ENCODE measurements around the gene TPST2.

Gene TPST2

GRCh38 chr22:26527574-26528465 lies 62.1 kb downstream of the TPST2 start:
- Histone ChIP-seq H4K20me1 (no peaks in the 10 kb centered on the region), H3K4me3 (no peak overlapping the region), H3K4me1 (peaks cover 22% of the 10 kb centered on the region), H3K36me3 (peaks cover 99% of the 10 kb centered on the region), H3K4me2 (peak overlapping the region; percentile 55), H3K27me3 (no peaks in the 10 kb centered on the region), H3K9me3 (no peaks in the 10 kb centered on the region), H3K27ac (0 out of 2 replicates have a peak overlapping the region, but pooled peaks have one; percentile 32), H3K9ac (no peak overlapping the region)
- TF ChIP-seq Cebpa-rat (IDR thresholded peaks at IDR 0.05) = no peak

- Histone ChIP-seq H4K20me1 (no peaks in the 10 kb centered on the region), H3K4me1 (peaks cover 22% of the 10 kb centered on the region), H3K36me3 (peaks cover 99% of the 10 kb centered on the region), H3K9me3 (no peaks in the 10 kb centered on the region), H3K4me3 (no peak overlapping the region), H3K4me2 (peak overlapping the region; percentile 55), H3K9ac (no peak overlapping the region), H3K27ac (no peak overlapping the region), H3K27me3 (no peaks in the 10 kb centered on the region)
- no peak for TF ChIP-seq Cebpa-rat (IDR thresholded peaks at IDR 0.05)
Observed at GRCh38 chr22:26527167-26527566, 62.8 kb downstream of the TPST2 start.

- H3K4me3 ChIP-seq = no peak overlapping the region
- no peaks in the 10 kb centered on the region for H3K9me3 ChIP-seq
- H3K4me1 ChIP-seq = peaks cover 22% of the 10 kb centered on the region
- H3K36me3 ChIP-seq = peaks cover 96% of the 10 kb centered on the region
- H3K27me3 ChIP-seq = no peaks in the 10 kb centered on the region
- H3K9ac ChIP-seq = no peak overlapping the region
- H4K20me1 ChIP-seq = no peaks in the 10 kb centered on the region
- no peak overlapping the region for H3K4me2 ChIP-seq
- H3K27ac ChIP-seq = no peak overlapping the region
- TF ChIP-seq Cebpa-rat (IDR thresholded peaks at IDR 0.05) = no peak
Observed at GRCh38 chr22:26525946-26526564, 63.9 kb downstream of the TPST2 start.

GRCh38 chr22:26524870-26525269 lies 65.1 kb downstream of the TPST2 start:
- TF ChIP-seq Cebpa-rat (IDR thresholded peaks at IDR 0.05) = no peak
- Histone ChIP-seq H4K20me1 (no peaks in the 10 kb centered on the region), H3K27ac (no peak overlapping the region), H3K36me3 (peaks cover 84% of the 10 kb centered on the region), H3K4me1 (peaks cover 22% of the 10 kb centered on the region), H3K27me3 (no peaks in the 10 kb centered on the region), H3K4me2 (no peak overlapping the region), H3K9me3 (no peaks in the 10 kb centered on the region), H3K9ac (no peak overlapping the region), H3K4me3 (no peak overlapping the region)

GRCh38 chr22:26522592-26522991 lies 67.3 kb downstream of the TPST2 start:
- Histone ChIP-seq H3K9ac (no peak overlapping the region), H3K4me1 (peaks cover 10% of the 10 kb centered on the region), H4K20me1 (no peaks in the 10 kb centered on the region), H3K36me3 (peaks cover 61% of the 10 kb centered on the region), H3K4me3 (no peak overlapping the region), H3K4me2 (no peak overlapping the region), H3K9me3 (no peaks in the 10 kb centered on the region), H3K27me3 (no peaks in the 10 kb centered on the region), H3K27ac (no peak overlapping the region)
- TF ChIP-seq Cebpa-rat (IDR thresholded peaks at IDR 0.05) = no peak

GRCh38 chr22:26522012-26522411 lies 67.9 kb downstream of the TPST2 start:
- peaks cover 4% of the 10 kb centered on the region; the same call in 1 of the 2 replicates for H3K4me1 ChIP-seq
- no peaks in the 10 kb centered on the region for H4K20me1 ChIP-seq
- H3K9ac ChIP-seq = no peak overlapping the region
- no peak overlapping the region for H3K4me3 ChIP-seq
- no peak overlapping the region for H3K4me2 ChIP-seq
- H3K27me3 ChIP-seq = no peaks in the 10 kb centered on the region
- H3K9me3 ChIP-seq = no peaks in the 10 kb centered on the region
- no peak overlapping the region for H3K27ac ChIP-seq
- H3K36me3 ChIP-seq = peaks cover 56% of the 10 kb centered on the region
- TF ChIP-seq Cebpa-rat (IDR thresholded peaks at IDR 0.05) = no peak

GRCh38 chr22:26517429-26517828 lies 72.5 kb downstream of the TPST2 start:
- Histone ChIP-seq H3K4me3 (no peak overlapping the region), H3K4me2 (no peak overlapping the region), H3K27ac (no peak overlapping the region), H3K27me3 (no peaks in the 10 kb centered on the region), H3K4me1 (peaks cover 18% of the 10 kb centered on the region), H3K9me3 (no peaks in the 10 kb centered on the region), H3K9ac (no peak overlapping the region), H4K20me1 (no peaks in the 10 kb centered on the region), H3K36me3 (peaks cover 11% of the 10 kb centered on the region)
- peak; percentile 90 for TF ChIP-seq Cebpa-rat (IDR thresholded peaks at IDR 0.05)

GRCh38 chr22:26516503-26516902 lies 73.4 kb downstream of the TPST2 start:
- Histone ChIP-seq H3K27me3 (no peaks in the 10 kb centered on the region), H3K4me2 (no peak overlapping the region), H3K4me1 (peaks cover 20% of the 10 kb centered on the region), H4K20me1 (peaks cover 6% of the 10 kb centered on the region; the same call in 1 of the 2 replicates), H3K9ac (no peak overlapping the region), H3K36me3 (peaks cover 2% of the 10 kb centered on the region; the same call in 1 of the 2 replicates), H3K4me3 (no peak overlapping the region), H3K27ac (no peak overlapping the region), H3K9me3 (no peaks in the 10 kb centered on the region)
- TF ChIP-seq Cebpa-rat (IDR thresholded peaks at IDR 0.05) = no peak

- H3K4me2 ChIP-seq = no peak overlapping the region
Observed at GRCh38 chr22:26515931-26516330, 74.0 kb downstream of the TPST2 start.

More at GRCh38 chr22:26515931-26516330, 74.0 kb downstream of the TPST2 start:
- Histone ChIP-seq H3K27me3 (no peaks in the 10 kb centered on the region), H4K20me1 (peaks cover 11% of the 10 kb centered on the region; the same call in 1 of the 2 replicates), H3K4me3 (no peak overlapping the region), H3K4me1 (peaks cover 26% of the 10 kb centered on the region), H3K9ac (0 out of 2 replicates have a peak overlapping the region, but pooled peaks have one; percentile 16), H3K9me3 (no peaks in the 10 kb centered on the region), H3K27ac (no peak overlapping the region), H3K36me3 (peaks cover 3% of the 10 kb centered on the region; the same call in 1 of the 2 replicates)
- TF ChIP-seq Cebpa-rat (IDR thresholded peaks at IDR 0.05) = no peak
